Small intestine (tissue), 7 donors: ENCODE data around the gene AUTS2. TPM values are rescaled to one million over a fixed set of nuclear protein-coding genes. Genes with fewer than 3 reads are reported as not detected.

Source experiments
- DNase-seq, 2 donors: peaks; one replicate each; pipeline versions ENCODE4 v3.0.0 to v3.0.0-alpha.2; 2013
- FAIRE-seq: peaks from 2 replicates; lab custom pipeline; 2012; peaks lifted over from hg19 to GRCh38; lab: Jason Lieb, UNC
- H3K27ac ChIP-seq, 3 donors: one replicate each; pipeline ENCODE4 v1.5.1; 2013; ENCODE audit warnings: low read length in 2 of 3, mild to moderate bottlenecking in 2 of 3, control low read depth in 1 of 3, inconsistent platforms in 1 of 3, low read depth in 1 of 3, moderate library complexity in 1 of 3
- H3K27me3 ChIP-seq, 3 donors: one replicate each; pipeline ENCODE4 v1.6.1; 2013; ENCODE audit warnings: low read length in 3 of 3, inconsistent platforms in 1 of 3; ENCODE audit not compliant: control insufficient read depth in 3 of 3, insufficient read depth in 3 of 3
- H3K36me3 ChIP-seq, 3 donors: one replicate each; pipeline ENCODE4 v1.6.1; 2013; ENCODE audit warnings: low read length in 3 of 3, inconsistent platforms in 1 of 3, low read depth in 1 of 3, mild to moderate bottlenecking in 1 of 3, moderate library complexity in 1 of 3; ENCODE audit not compliant: control insufficient read depth in 3 of 3, insufficient read depth in 2 of 3
- H3K4me1 ChIP-seq, 3 donors: one replicate each; pipeline ENCODE4 v1.6.1; 2013; ENCODE audit warnings: low read length in 2 of 3, inconsistent platforms in 1 of 3, low read depth in 1 of 3, mild to moderate bottlenecking in 1 of 3, moderate library complexity in 1 of 3; ENCODE audit not compliant: control insufficient read depth in 3 of 3, insufficient read depth in 2 of 3
- H3K4me3 ChIP-seq, 3 donors: one replicate each; pipeline ENCODE4 v1.5.1; 2013; ENCODE audit warnings: low read length in 3 of 3, control low read depth in 1 of 3, inconsistent platforms in 1 of 3, low read depth in 1 of 3, mild to moderate bottlenecking in 1 of 3, moderate library complexity in 1 of 3
- H3K9me3 ChIP-seq, 2 donors: one replicate each; pipeline ENCODE4 v1.6.1; 2013; ENCODE audit warnings: low read depth in 1 of 2, low read length in 1 of 2; ENCODE audit not compliant: control insufficient read depth in 2 of 2, insufficient read depth in 1 of 2
- WGBS, 3 donors: extraction: QIAGEN DNeasy Blood & Tissue Kit; methylation state at CpG; one replicate each; pipeline ENCODE4 v1.1.7; 2013; 5-methylcytosine and 5-hydroxymethylcytosine counted together
- polyA plus RNA-seq, 4 donors: library from polyadenylated mRNA; stranded (reverse) in 3 of 4; unstranded in 1 of 4; fragments of 200-250 nt in 3 of 4; fragments of 120-200 nt in 1 of 4; gene quantifications; one replicate each; pipeline versions ENCODE4 v1.2.1 to v1.2.3, GENCODE V29; 2013
- donor health status: healthy with polysubstance abuse.
- donor health status: control.
- donor health status: control.
- donor health status: Bipolar disorder and iron deficiency.
- donor health status: healthy.

AUTS2 gene
- polyA plus RNA-seq, 4 donors = 4.9 to 43.5 (median 13.6) TPM

DNA sequence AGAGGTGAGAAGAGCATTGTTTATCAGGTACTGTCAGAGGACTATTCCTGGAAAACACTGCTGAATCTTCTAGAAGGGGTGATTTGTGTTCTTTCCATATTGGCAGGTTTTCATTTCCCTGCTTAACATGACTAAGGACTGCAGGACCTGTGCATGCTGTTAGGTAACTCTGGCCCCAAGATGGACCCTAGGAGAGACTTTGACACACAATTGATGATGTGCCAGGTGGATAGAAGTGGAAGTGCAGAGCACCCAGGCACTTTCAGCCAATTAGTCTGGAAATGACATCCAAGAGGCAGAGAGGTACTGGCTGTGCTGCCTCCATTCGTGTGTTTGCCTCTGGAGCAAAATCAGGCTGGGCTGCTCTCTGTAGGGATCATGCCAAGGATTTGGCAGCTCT is 1037.4 kb downstream of the AUTS2 start:
- WGBS, 3 donors = 87 to 100% (median 89%) methylated on average over 1 of the region's 1 CpG
- H3K27ac ChIP-seq = no peak overlapping the region
- peaks cover 0 to 9% (median 0%) of the 10 kb centered on the region in 3 donors for H3K4me1 ChIP-seq
- H3K4me3 ChIP-seq = no peak overlapping the region
- no peaks in the 10 kb centered on the region for H3K27me3 ChIP-seq
- H3K36me3 ChIP-seq = no peaks in the 10 kb centered on the region
- DNase-seq = no peak
- no peak for FAIRE-seq
- H3K9me3 ChIP-seq = no peaks in the 10 kb centered on the region

GRCh38 chr7:70636169-70636568 is 1037.9 kb downstream of the AUTS2 start:
- Histone ChIP-seq H3K36me3 (no peaks in the 10 kb centered on the region), H3K4me3 (no peak overlapping the region), H3K4me1 (peaks cover 0 to 9% (median 0%) of the 10 kb centered on the region in 3 donors), H3K27me3 (no peaks in the 10 kb centered on the region), H3K27ac (no peak overlapping the region), H3K9me3 (no peaks in the 10 kb centered on the region)
- 94 to 96% (median 95%) methylated on average over 6 of the region's 6 CpGs for WGBS, 3 donors
- FAIRE-seq (no peak), DNase-seq (no peak)

- no peaks in the 10 kb centered on the region for H3K36me3 ChIP-seq
- H3K4me3 ChIP-seq = no peak overlapping the region
- no peak for DNase-seq
- no peak for FAIRE-seq
- H3K27me3 ChIP-seq = no peaks in the 10 kb centered on the region
- peaks cover 0 to 9% (median 0%) of the 10 kb centered on the region in 3 donors for H3K4me1 ChIP-seq
- H3K9me3 ChIP-seq = no peaks in the 10 kb centered on the region
- 0 to 31% (median 14%) methylated on average over 1 of the region's 1 CpG for WGBS, 3 donors
- no peak overlapping the region for H3K27ac ChIP-seq
These were observed 1039.5 kb downstream of the AUTS2 start for GRCh38 chr7:70637726-70638125.

DNA sequence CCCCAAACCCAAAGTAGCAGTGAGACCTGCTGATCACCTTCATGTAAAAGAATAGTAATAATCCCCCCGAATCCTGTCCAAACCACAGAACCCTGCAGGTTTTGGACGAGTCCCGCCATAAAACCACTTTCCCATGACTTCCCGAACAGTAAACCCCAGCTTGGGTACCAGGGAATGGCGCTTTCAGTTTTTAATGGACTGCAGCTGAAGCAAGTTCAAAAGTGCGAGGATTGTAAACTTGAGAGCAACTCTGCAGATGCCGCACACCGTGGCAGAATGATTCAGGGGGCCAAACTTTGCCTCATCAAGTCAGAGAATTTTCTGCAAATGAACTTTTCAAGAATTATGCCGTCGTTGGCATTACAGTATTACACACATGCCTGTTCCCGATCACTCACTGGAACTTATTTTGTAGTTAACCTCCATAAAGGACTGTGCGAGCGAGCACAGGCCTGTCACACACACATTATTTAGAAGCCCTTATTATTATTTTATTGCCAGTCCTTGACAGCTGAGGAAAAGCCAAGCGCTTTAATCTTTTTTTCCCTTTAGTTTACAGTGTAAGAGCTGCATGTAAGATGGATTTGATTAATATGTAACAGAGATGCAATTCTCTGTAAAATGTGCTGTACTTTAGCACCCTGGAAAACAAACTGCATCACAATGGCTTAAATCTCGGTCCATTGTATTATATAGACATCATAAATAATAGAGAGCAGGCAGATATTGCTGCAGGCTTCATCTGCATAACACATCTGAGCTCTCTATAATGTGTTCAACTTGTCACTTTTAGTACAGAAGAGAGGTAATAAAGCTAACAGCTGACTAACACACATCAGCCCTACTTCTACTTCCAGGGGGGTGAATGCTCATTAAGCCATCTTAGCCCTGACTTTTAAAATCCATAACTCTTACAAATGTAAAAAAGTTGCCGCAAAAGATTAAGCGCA is 1040.2 kb downstream of the AUTS2 start:
- no peak overlapping the region for H3K4me3 ChIP-seq
- peak; percentile 51 to 60 for DNase-seq
- no peak for FAIRE-seq

GRCh38 chr7:70640266-70640833 is 1042.1 kb downstream of the AUTS2 start:
- Histone ChIP-seq H3K27ac (no peak overlapping the region), H3K4me1 (peaks cover 0 to 9% (median 0%) of the 10 kb centered on the region in 3 donors), H3K36me3 (no peaks in the 10 kb centered on the region), H3K27me3 (no peaks in the 10 kb centered on the region), H3K9me3 (no peaks in the 10 kb centered on the region), H3K4me3 (no peak overlapping the region)
- DNase-seq (peak in 1 of 2 donors; percentile 29), FAIRE-seq (no peak)
- WGBS, 3 donors = 79 to 93% (median 90%) methylated on average over 5 of the region's 5 CpGs

More for the DNA sequence above, 1040.2 kb downstream of the AUTS2 start:
- no peak overlapping the region for H3K27ac ChIP-seq
- no peaks in the 10 kb centered on the region for H3K27me3 ChIP-seq
- no peaks in the 10 kb centered on the region for H3K36me3 ChIP-seq
- 19 to 61% (median 43%) methylated on average over 17 of the region's 17 CpGs for WGBS, 3 donors
- H3K9me3 ChIP-seq = no peaks in the 10 kb centered on the region
- H3K4me1 ChIP-seq = peaks cover 0 to 9% (median 0%) of the 10 kb centered on the region in 3 donors

- Histone ChIP-seq H3K4me3 (no peak overlapping the region), H3K36me3 (no peaks in the 10 kb centered on the region), H3K9me3 (no peaks in the 10 kb centered on the region), H3K27ac (no peak overlapping the region), H3K27me3 (no peaks in the 10 kb centered on the region), H3K4me1 (peaks cover 0 to 9% (median 0%) of the 10 kb centered on the region in 3 donors)
- DNase-seq = no peak
- 91 to 100% (median 94%) methylated on average over 2 of the region's 2 CpGs for WGBS, 3 donors
- FAIRE-seq = no peak
These were observed 1043.6 kb downstream of the AUTS2 start for GRCh38 chr7:70641882-70642281.

GRCh38 chr7:70645279-70645678 is 1047.0 kb downstream of the AUTS2 start:
- Histone ChIP-seq H3K9me3 (no peaks in the 10 kb centered on the region), H3K27me3 (no peaks in the 10 kb centered on the region), H3K36me3 (no peaks in the 10 kb centered on the region), H3K27ac (no peak overlapping the region), H3K4me1 (no peaks in the 10 kb centered on the region), H3K4me3 (no peak overlapping the region)
- DNase-seq (no peak), FAIRE-seq (no peak)
- WGBS, 3 donors = 83 to 93% (median 87%) methylated on average over 8 of the region's 8 CpGs

DNA sequence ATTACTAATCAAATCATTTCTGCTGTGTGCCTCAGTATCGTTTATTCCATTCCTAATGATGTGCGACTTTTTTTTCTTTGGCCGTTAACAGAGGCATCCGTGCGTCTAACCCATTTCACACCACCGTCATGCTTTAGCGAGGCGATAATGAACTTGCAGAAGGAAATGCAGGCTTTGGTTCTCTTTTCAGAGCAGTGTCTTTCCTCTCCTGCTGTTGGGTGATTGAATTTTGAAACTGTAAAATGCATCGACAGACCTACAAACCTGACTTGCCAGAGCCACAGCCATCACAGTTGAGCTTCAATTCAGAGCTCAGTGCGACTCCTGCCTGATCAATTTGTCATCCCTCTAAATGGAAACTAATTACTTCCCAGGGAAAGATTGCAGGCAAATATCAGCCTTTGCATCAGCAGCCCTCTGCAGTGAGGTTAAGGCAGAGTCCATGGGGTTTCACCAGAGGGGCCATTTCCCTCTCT is 1047.6 kb downstream of the AUTS2 start:
- FAIRE-seq = no peak

More for the DNA sequence above, 1047.6 kb downstream of the AUTS2 start:
- WGBS, 3 donors = 88 to 92% (median 89%) methylated on average over 10 of the region's 10 CpGs
- no peaks in the 10 kb centered on the region for H3K36me3 ChIP-seq
- no peaks in the 10 kb centered on the region for H3K27me3 ChIP-seq
- H3K27ac ChIP-seq = no peak overlapping the region
- no peak for DNase-seq
- H3K4me1 ChIP-seq = no peaks in the 10 kb centered on the region
- H3K9me3 ChIP-seq = no peaks in the 10 kb centered on the region
- H3K4me3 ChIP-seq = no peak overlapping the region
